ENCODE results near the gene SMIM28.

DNA sequence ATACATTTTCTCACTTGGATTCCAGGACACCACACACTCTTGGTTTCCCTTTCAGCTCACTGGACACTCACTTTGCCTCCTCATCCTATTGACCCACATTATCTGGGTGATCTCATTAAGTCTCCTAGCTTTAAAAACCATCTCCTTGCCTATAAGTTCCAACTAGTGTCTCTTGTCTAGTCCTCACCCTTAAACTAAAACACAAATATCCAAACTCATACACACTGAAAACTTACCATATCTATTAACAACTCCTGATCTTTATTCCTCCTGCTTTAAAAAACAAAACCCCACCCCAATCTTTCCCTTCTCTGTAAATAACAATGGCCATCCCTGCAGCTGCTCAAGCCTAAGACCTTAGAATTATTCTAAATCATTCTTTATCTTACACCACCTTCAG, 3.5 kb upstream of the SMIM28 start:
- TF ChIP-seq CTCF (IDR thresholded peaks at IDR 0.05) = no peak
- TF ChIP-seq POLR2A (IDR thresholded peaks at IDR 0.05) = no peak
- no peak for TF ChIP-seq EP300 (IDR thresholded peaks at IDR 0.05)
